Measurements from ENCODE around the gene MPZL1. TPM values are rescaled to one million over a fixed set of nuclear protein-coding genes. Genes with fewer than 3 reads are reported as not detected.
"Not testable (repeated sequence)": the region's sequence is repeated elsewhere in the genome, so short reads cannot be mapped to it uniquely, and the experiment has no call there.

MPZL1 gene
- total RNA-seq, 1 donor from 2014 or later, result 99.4 TPM

GRCh38 chr1:167719715-167720421 lies 1.9 kb upstream of the MPZL1 start:
- DNase-seq (ENCODE audit: low spot score), result not testable (repeated sequence)

- no peak for DNase-seq (ENCODE audit: low spot score)
Measured at GRCh38 chr1:167720965-167721616, 691 bp upstream of the MPZL1 start.

GRCh38 chr1:167722152-167722869 lies 529 bp downstream of the MPZL1 start:
- DNase-seq (ENCODE audit: low spot score), result no peak

- no peak for DNase-seq (ENCODE audit: low spot score)
Measured at GRCh38 chr1:167722870-167723251, 1.1 kb downstream of the MPZL1 start.

- DNase-seq (ENCODE audit: low spot score), result no peak
Measured at GRCh38 chr1:167723707-167724323, 2.0 kb downstream of the MPZL1 start.

- DNase-seq (ENCODE audit: low spot score), result no peak
Measured at GRCh38 chr1:167726008-167726407, 4.2 kb downstream of the MPZL1 start.

GRCh38 chr1:167728818-167729410 lies 7.1 kb downstream of the MPZL1 start:
- DNase-seq (ENCODE audit: low spot score), result no peak

GRCh38 chr1:167734227-167734626 lies 12.4 kb downstream of the MPZL1 start:
- no peak for DNase-seq (ENCODE audit: low spot score)

- DNase-seq (ENCODE audit: low spot score), result no peak
Measured at GRCh38 chr1:167734841-167735240, 13.1 kb downstream of the MPZL1 start.

GRCh38 chr1:167737169-167737568 lies 15.4 kb downstream of the MPZL1 start:
- no peak for DNase-seq (ENCODE audit: low spot score)

- DNase-seq (ENCODE audit: low spot score), result no peak
Measured at GRCh38 chr1:167738158-167738557, 16.4 kb downstream of the MPZL1 start.

GRCh38 chr1:167739752-167740151 lies 18.0 kb downstream of the MPZL1 start:
- DNase-seq (ENCODE audit: low spot score), result no peak

GRCh38 chr1:167741103-167741502 lies 19.3 kb downstream of the MPZL1 start:
- not testable (repeated sequence) for DNase-seq (ENCODE audit: low spot score)

- DNase-seq (ENCODE audit: low spot score), result not testable (repeated sequence)
Measured at GRCh38 chr1:167742392-167743057, 20.7 kb downstream of the MPZL1 start.

GRCh38 chr1:167744901-167745300 lies 23.1 kb downstream of the MPZL1 start:
- no peak for DNase-seq (ENCODE audit: low spot score)

GRCh38 chr1:167746013-167746672 lies 24.4 kb downstream of the MPZL1 start:
- DNase-seq (ENCODE audit: low spot score), result no peak

- no peak for DNase-seq (ENCODE audit: low spot score)
Measured at GRCh38 chr1:167746988-167747655, 25.3 kb downstream of the MPZL1 start.

GRCh38 chr1:167747988-167748387 lies 26.2 kb downstream of the MPZL1 start:
- DNase-seq (ENCODE audit: low spot score), result no peak

GRCh38 chr1:167748906-167749305 lies 27.1 kb downstream of the MPZL1 start:
- DNase-seq (ENCODE audit: low spot score), result no peak

GRCh38 chr1:167749741-167750140 lies 28.0 kb downstream of the MPZL1 start:
- no peak for DNase-seq (ENCODE audit: low spot score)
